Activated T-cell treated with anti-CD3 and anti-CD28 coated beads for 48 hours (primary cell): ENCODE measurements around the gene TUFT1.

Experiments used
- DNase-seq: peaks from one replicate; pipeline ENCODE4 v3.0.0-alpha.2; 2020; ENCODE audit warnings: low read depth

Gene TUFT1, protein sequence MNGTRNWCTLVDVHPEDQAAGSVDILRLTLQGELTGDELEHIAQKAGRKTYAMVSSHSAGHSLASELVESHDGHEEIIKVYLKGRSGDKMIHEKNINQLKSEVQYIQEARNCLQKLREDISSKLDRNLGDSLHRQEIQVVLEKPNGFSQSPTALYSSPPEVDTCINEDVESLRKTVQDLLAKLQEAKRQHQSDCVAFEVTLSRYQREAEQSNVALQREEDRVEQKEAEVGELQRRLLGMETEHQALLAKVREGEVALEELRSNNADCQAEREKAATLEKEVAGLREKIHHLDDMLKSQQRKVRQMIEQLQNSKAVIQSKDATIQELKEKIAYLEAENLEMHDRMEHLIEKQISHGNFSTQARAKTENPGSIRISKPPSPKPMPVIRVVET

DNA sequence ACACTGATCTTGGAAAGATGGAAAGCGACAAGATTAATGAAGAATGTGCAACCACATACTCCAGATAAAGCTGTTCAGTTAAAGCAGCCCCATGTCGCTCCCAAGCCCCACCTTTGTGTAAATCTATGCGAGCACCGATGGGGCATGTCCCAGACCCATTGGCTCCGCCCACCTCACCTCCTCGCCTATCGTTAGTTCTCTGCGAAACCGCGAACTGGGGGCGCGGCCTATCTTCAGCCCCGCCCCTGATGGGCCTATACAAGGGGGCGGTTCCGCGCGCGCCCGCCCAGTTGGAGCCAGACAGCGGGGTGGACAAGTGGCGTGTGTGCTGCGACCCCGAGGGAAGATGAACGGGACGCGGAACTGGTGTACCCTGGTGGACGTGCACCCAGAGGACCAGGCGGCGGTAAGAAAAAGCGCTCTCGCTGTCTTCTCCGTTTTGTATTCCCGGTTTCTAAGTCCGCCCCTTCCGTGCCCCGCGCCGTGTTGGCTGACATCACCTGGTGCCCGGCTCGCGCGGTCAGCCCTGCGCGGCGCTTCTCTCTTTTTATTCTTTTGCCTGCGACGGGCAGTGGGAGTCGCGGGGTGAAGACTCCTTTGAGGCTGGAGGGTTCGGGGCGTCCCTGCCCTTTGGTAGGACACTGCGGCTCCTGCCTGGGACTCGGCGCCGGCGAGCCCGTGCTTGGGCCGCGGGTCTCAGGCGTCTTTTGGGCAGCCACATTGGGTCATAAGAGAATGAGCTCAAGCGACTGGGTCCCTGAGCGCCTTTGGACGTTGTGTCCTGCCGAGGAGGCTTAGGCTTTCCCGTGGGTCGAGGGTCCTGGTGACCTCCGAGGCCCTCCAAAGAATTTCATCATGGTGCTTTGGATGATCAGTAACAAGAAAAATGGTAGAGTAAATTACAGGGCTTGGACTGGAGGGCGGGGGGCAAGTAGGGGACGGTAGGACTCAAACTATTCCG, at the start of gene TUFT1:
TUFT1 (plus strand) TSS at position 289 of the 961 bp plus-strand sequence; CDS start at position 347, 58 bp downstream.
- peak; percentile 91 for DNase-seq

DNA sequence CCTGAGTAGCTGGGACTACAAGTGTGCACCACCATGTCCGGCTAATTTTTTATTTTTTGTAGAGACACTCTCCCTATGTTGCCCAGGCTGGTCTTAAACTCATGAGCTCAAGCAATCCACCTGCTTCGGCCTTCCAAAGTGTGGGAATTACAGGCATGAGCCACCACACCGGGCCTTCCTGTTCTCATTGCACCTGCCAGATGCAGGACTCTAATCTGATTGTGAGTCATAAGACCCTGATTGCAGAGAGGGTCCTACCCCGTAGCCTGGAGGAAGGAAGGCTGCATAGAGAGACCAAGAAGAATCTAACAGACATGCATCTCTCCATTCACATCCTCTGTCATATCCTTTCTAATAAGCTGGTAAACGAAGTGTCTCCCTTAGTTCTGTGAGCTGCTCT, 48.5 kb upstream of the TUFT1 start:
- no peak for DNase-seq

DNA sequence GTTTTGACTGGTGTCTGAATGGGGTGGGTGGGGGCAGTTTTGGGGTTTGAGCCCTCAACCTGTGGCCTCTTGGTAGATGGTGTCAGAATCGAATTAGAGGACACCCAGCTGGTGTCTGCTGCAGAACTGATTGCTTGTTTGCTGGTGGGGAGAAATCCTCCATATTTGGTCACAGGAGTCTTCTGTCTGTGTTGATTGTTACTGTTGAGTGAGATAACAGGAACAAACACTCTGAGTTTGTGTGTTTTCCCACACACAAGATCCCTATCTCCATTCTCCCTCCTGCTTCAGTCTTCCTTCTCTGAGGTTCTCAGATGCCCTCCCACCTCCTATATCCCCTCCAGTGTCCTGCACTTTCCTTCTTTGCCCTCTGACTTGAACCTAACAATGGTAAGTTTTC, 48.0 kb upstream of the TUFT1 start:
- no peak for DNase-seq

DNA sequence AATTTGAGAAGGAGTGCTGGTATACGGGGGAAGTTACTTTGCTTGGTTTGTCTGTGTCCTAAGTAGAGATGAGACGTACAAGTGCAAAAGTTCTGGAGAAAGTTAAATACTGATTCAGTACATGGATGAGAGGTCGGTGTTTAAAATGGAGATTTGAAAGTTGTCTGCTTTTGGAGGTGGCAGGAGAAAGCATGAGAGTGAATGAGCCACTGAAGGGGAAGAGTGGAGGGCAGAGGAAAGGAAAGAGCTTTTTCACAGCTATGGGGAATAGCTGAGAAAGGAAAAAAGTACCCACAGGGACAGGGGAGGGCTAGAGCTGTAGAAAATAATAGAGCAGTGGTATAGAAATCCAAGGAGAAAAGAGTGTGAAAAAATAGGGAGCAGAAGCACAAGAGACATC, 47.1 kb upstream of the TUFT1 start:
- DNase-seq: no peak

DNA sequence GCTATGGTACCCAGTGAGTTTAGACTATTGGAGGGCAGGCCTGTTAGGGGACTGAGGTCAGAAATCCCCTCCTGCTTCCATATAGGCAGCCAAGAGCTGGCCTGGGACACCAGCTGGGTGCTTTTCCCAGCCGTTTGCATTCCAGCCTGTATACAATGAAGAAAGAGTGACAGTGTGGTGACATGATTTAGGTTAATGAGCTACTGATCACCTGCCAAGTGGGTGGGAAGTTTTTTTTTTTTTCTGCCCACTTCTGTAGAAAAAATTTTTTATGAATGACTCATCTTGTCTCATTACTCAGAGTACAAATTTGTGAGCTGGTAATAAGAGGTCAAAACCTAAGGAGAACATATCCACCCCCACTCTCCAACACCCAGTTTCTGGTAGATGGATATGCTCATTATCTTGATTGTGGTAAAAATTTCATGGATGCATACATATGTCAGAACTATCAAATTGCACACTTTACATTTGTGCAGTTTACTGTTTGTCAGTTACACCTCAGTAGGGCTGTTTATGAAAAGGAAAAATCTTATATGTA, 45.3 kb upstream of the TUFT1 start:
- no peak for DNase-seq

DNA sequence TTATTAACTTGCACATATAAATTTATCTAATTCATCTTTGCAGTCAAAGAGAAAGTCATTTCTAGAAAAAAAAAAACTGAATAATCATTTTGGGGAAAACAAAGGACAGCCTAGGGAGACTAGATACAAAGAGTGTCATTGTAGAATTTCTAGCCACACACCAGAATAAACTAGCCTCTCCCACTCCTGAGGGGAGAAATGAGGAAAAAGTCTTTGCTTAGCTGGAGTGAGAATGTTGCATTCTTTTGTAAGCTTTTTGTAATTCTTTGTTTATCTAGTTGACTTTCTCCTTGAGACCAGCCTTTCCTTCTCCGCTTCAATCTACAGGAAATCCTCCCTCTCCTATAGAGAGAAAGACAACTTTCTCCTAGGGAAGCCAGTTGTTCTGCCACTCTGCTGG, 44.8 kb upstream of the TUFT1 start:
- no peak for DNase-seq

DNA sequence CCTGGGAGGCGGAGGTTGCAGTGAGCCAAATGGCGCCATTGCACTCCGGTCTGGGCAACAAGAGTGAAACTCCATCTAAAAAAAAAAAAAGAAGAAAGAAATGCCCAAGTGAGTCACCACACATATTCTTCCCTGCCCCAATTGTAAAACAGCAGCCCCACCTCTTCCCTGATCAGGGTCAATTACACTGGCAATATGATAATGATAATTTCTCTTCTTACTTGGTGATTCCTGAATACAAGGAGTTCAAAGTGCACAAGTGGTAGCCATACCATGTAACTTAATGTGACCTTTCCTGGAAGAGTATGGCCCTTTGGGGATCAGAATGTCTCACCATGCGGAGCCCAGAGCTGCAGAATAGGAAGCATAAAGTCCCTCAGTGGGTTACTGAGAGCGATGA, 40.7 kb upstream of the TUFT1 start:
- no peak for DNase-seq

DNA sequence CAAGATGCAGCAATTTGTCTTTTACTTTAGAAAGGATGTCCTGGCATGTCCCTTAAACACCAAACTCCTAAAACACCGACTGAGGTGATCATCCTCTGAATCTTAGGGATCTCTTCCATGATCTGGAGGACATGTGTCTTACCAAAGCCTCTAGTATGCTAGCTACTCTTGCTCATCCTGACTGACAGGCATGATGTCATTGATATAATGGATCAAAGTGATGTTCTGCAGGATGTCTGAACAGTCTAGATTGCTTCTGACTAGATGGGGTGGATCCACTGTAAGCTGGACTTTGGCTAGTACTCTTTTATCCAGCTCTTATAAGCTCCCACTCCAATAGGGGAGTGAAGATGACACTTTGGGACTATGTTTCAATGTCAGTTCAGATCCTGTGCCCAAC, 40.2 kb upstream of the TUFT1 start:
- DNase-seq: no peak

DNA sequence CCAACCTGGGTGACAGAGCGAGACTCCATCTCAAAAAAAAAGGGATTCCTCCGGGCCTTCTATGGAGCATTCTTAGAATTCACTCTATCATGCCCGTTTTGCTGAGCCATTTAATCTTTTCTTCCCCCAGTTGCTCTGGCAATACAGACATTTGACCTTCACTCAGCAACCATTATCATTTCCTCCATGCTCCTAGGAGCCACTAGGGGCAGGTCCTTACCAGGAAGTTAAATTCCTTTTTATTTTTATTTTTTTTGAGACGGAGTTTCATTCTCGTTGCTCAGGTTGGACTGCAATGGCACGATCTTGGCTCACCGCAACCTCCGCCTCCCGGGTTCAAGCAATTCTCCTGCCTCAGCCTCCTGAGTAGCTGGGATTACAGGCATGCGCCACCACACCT, 38.6 kb upstream of the TUFT1 start:
- no peak for DNase-seq

DNA sequence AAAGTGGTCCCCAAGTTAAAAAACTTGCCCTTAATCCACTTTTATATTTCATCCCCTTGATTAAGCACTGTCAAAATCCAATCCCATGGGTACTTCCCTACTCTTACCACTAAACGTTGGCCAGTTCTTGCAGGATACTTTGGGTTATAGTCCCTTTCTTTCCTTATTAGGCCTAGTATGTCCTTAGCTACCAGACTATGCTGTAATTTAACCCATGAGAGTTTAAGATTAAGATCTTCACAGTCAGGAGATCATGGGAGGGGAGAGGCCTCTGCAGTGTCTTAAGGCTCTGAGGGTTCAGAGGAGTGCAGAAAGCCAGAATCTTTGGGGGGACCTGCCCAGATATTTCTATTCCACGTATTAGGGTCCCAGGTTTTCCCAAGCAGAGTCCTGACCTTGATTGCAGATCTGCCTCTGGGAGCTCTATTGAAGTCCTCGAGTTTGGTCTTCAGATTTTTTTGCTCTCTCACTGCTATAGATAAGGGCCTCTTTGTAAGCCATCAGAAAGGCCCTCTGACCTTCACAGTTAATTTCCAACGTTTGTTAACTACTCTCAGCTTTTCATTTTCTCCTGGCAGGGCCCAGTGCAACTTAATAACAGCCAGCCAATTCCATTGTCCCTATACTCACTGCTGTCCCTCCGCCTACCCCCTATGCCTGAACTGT, 37.9 kb upstream of the TUFT1 start:
- DNase-seq: no peak

DNA sequence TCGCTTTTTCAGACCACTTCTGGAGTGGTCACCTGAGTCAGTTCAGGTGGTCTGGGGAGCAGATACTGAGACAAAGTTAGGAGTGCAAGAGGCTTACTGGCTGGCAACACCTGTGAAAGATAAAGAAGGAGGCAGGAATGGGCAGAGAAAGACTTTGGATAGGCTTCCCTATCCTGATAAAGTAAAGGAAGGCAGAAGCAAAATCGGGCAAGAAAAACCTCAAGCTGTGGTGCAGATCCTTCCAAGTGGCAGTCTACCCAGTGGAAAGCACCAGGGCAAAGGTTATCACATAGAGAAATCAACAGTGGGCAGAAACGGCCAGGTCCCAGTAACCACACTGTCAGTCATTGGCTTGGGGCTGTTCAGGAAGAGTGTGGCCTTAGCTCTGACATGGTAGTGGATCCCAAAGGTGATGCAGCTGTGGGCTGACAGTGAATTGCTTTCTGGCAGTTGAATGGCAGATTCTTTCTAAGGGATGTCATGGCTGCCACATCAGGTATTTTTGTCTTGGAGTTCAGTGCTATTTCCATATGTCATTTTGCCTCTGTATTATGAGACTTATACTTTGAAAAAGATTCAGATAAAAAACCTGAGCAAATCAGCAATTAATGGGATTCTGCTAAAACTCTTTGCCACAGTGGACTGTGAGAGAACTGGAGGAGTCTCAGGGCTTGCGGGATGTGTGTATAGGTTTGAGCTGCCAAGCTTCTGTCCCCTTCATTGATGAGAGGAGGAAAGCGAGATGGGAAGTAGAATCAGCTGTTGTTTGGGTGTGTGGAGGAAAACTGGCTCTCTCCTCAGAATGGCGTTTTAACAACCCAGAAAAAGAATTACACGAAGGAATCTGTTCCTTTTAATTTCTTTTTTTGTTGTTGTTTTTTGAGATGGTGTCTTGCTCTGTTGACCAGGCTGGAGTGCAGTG, 37.0 kb upstream of the TUFT1 start:
- no peak for DNase-seq

DNA sequence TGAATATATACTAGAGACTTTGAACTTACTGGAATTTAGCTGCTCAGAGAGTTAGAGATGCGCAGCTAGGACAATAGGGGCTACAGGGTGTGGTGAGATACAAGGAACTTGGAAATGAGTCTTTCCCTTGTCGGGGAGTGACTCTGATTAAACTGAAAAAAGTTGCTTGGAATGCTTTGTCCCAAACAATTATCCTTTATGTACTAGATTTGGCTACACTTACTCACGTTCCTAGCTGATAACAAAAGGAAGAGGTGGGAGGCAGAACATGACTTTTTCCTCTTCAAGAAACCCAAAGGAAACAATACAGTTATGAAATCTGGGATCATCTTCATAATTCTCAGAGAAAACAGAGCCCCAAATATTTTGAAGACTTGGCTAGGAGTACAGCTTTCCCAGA, 35.9 kb upstream of the TUFT1 start:
- DNase-seq: no peak

DNA sequence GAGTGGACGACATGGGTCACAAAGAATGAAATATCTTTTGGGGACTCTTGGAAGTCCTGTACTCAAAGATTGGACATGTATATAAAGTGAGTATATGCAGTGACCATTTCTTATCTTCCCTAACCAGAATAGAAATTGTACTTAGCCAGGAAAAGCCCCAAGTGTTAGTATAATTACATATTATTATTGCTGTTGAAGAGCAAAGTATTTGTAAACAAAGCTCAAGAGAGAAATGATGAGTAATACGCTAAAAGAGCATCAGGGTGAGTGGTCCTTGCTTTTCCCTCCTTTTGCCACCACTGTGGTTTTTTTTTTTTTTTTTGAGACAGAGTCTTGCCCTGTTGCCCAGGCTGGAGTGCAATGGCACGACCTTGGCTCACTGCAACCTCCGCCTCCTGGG, 35.4 kb upstream of the TUFT1 start:
- DNase-seq: no peak

DNA sequence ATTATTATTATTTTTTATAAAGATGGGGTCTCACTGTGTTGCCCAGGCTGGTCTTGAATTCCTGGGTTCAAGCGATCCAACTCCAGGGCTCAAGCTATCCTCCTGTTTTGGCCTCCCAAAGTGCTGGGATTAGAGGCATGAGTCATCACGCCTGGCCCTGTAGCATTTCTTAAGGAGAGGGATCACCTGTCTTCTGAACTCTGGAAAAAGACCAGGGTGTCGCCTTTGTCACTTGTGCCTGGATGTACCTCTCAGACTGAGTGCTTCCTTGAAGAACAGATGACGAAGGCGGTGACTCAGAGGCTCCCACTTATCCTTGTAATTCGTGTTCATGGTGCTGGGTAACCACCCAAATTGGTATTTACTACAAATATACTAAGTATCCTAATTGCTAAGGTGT, 31.3 kb upstream of the TUFT1 start:
- DNase-seq: no peak

DNA sequence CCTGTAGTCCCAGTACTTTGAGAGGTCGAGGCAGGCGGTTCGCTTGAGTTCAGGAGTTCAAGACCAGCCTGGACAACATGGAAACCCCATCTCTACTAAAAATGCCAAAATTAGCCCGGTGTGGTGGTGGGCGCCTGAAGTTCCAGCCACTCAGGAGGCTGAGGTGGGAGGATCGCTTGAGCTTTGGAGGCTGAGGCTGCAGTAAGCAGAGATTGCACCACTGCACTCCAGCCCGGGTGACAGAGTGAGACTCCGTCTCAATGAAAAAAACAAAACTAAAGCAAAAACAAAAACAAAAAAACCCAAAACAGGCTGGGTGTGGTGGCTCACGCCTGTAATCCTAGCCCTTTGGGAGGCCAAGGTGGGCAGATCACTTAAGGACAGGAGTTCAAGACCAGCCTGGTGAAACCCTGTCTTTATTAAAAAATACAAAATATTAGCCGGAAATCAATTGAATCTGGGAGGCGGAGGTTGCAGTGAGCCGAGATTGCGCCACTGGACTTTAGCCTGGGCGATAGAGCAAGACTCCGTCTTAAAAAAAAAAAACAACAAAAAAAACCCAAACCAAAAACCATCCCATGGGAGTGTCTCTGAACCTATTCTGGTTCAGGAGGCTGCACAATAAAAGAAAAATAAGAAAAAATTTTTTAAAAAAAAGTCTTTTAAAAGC, 30.6 kb upstream of the TUFT1 start:
- no peak for DNase-seq

DNA sequence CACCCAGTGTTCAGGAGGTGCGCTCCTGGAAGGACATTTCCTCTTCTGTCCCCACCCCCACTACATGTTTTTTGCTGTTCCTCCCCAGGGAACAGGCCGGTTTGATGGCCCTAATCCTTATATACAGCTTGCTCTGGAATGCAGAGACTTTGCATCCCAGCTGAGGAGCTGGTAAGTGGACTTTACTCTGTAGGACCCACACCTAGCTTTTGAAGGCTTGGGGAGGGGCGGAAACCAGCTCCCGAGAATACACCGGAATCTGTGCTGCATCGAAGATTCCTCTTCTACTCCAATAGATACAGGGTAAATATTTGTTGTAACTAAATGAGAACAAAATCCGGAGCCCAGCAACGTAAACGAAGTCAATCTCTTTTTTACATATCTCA, 30.1 kb upstream of the TUFT1 start:
- no peak for DNase-seq

DNA sequence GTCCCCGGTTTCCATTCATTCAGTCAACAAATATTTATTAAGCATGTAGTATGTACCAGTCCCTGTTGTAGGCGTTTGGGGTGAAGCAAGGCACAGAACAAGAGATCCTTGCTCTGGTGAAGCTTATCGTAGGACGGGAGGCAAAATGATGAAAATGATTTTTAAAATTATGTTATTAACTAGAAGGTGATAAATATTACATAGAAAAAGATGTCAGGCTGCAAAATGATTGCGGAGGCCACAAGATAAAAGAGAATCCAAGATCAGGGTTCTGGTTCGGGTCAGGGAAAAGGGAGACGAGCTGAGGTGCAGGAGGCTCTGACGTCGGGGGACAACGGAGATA, 29.5 kb upstream of the TUFT1 start:
- no peak for DNase-seq

DNA sequence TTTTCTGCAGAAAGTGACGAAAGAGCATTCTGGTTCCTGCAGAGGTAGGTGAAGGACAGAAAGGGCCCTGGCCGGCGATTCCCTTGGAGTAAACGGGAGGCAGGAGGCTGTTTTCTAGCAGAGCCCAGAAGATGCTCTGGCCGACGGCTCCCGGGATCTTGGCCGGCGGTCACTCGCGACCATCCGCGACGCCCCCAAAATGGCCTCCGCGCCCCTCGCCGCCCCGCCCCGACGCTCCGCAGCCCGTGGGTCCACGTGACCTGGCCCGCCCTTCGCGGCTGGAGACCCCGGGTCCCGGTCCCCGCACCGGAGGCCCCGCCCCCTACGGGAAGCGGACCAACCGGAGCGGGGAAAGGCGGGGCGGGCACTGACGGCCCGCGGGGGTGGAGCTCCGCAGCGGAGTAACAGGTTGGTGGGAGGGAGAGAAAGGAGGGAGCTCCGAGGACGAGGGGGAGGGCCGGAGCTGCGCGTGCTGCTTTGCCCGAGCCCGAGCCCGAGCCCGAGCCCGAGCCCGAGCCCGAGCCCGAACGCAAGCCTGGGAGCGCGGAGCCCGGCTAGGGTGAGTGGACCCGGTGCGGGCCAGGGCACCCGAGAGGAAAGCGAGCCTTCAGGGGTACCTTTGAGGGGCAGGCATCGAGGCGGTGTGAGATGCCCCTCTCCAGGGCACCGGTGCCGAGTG, 29.0 kb upstream of the TUFT1 start, which contains the start of gene CGN:
CGN (plus strand) TSS at position 431 of the 679 bp plus-strand sequence. CDS start 7,133 bp downstream, outside the sequence.
- peak; percentile 83 for DNase-seq

DNA sequence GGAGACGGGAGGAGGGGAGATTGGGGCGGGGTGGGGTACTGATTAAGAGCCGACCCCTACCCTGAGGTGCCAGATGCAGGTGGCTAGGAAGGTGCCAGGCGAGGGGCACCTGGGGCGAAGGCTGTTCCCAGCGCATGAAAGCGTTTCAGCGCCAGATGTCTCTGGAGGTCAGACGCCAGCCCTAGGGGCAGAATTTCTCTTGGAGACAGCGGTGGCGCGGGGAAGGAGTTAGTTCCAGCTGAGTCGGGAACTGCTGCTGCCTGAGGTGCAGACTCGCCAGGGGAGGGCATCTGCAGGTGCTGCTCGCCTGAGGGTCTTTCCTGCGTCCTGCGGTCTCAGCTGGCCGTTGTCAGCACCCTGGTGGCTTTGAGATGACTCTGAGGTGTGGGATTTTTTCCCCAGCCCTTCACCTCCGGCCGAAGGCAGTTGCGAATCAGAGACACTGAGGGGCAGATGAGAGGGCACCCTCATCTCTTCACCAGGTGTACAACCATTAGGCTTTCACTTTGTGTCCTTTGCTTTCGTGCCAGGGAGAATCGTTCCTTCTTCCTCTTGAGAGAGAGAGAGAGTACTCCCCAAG, 28.4 kb upstream of the TUFT1 start:
- peak; percentile 9 for DNase-seq

DNA sequence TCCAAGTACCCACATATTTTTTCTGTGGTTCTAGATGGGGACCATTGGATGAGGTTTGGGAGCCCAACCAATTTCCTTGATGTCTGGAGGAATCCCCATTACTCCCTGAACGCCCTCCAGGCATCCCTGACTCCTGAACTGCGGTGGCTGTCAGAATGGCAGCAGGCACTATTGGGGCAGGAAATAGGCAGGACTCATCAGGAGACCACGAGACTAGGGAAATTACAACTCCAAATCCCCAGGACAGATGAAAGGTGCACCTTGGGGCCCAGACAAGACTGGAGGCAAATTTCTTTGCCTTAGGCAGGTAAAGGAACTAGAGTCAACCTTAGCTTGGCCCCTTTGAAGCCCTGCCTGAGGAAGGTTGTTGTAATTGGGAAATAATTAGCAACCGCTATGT, 27.8 kb upstream of the TUFT1 start:
- no peak for DNase-seq
